ENCODE results near the gene RIN3. TPM values are rescaled to one million over a fixed set of nuclear protein-coding genes. Genes with fewer than 3 reads are reported as not detected.
A peak's percentile ranks its signal among the peaks of the same experiment; 100 is the strongest.

The RIN3 gene
- total RNA-seq, 1 donor, result 7.3 TPM

DNA sequence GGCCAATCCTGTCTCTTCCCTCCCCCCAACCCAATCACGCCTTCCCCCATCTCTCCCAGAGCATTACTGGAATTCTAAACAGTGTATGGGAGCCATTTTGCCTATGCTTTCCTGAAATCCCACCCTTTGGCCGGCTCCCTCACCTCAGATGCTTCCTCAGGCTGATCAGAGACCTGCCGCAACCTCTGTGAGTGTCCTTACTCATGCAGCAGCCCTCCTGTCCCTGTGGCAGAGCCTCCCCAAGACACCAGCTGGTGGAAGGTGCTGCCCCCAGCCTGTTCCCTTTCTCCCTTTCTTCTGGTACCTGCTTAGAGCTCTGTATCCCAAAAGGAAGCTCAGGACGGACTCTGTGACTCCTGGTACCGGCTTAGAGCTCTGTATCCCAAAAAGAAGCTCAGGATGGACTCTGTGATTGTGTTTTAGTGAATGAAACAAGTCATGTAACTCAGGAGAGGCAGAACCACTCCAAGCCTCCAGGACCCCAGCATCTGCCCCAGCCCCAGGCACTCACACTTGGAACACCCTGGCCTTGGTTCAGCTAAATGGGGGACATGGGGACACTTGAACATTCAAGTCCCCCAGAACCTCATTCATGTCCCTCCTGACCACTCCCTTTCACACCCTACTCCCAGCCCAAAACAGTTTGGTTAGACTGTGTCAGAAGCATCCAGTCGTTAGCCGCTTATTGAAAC lies 29.3 kb upstream of the RIN3 start:
- no peak overlapping the region for H3K4me3 ChIP-seq (ENCODE audit: low read depth, low read length)
- TF ChIP-seq, protein P1, sequence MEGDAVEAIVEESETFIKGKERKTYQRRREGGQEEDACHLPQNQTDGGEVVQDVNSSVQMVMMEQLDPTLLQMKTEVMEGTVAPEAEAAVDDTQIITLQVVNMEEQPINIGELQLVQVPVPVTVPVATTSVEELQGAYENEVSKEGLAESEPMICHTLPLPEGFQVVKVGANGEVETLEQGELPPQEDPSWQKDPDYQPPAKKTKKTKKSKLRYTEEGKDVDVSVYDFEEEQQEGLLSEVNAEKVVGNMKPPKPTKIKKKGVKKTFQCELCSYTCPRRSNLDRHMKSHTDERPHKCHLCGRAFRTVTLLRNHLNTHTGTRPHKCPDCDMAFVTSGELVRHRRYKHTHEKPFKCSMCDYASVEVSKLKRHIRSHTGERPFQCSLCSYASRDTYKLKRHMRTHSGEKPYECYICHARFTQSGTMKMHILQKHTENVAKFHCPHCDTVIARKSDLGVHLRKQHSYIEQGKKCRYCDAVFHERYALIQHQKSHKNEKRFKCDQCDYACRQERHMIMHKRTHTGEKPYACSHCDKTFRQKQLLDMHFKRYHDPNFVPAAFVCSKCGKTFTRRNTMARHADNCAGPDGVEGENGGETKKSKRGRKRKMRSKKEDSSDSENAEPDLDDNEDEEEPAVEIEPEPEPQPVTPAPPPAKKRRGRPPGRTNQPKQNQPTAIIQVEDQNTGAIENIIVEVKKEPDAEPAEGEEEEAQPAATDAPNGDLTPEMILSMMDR (IDR thresholded peaks at IDR 0.05; ENCODE audit: insufficient read depth, low read depth, low read length), result no peak
- DNase-seq (ENCODE audit: low read depth), result no peak

DNA sequence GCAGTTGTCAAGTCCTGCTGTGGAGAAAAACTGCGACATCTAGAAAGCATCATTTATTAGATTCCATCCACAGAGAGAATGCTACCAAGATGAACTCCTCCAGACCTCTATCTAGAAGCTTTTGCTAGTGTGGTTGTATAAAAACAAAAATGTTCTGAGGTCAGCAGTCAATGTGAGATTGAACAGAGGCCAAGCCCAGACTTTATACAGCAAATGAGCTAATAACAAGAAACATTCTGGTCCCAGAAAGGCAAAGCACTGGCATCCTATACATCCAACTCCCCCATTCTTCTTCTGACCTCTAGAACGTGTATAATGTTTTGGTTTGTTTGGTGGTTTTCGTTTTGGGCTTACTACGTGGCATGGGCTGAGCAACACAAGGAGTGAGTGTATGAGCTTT lies 26.7 kb upstream of the RIN3 start:
- DNase-seq (ENCODE audit: low read depth), result peak; percentile 81
- TF ChIP-seq, protein P1 (IDR thresholded peaks at IDR 0.05; ENCODE audit: insufficient read depth, low read depth, low read length), result no peak
- H3K4me3 ChIP-seq (ENCODE audit: low read depth, low read length), result no peak overlapping the region

DNA sequence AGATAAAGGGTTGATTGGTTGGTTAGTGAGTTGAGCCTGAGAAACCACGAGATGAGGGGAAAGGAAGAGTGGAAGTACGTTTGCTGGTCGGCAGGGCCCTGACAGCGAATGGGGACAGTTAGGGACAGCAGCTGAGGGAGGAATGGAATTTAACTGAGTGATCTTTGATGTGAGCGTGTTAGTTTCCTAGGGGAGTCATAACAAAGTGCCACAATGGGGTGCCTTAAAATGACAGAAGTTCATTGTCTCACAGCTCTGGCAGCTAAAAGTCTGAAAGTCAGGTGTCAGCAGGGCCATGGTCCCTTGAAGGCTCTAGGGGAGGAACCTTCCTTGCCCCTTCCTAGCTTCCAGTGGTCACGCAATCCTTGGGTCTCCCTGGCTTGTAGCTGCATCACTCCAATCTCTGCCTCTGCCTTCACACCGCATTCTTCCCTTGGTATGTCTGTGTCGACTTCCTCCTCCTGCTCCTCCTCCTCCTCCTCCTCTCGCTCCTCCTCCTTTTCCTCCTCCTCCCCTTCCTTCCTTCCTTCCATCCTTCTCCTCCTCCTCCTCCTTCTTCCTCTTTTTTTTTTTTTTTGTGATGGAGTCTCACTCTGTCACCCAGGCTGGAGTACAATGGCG lies 26.0 kb upstream of the RIN3 start:
- no peak for DNase-seq (ENCODE audit: low read depth)
- no peak overlapping the region for H3K4me3 ChIP-seq (ENCODE audit: low read depth, low read length)
- TF ChIP-seq, protein P1 (IDR thresholded peaks at IDR 0.05; ENCODE audit: insufficient read depth, low read depth, low read length), result no peak

DNA sequence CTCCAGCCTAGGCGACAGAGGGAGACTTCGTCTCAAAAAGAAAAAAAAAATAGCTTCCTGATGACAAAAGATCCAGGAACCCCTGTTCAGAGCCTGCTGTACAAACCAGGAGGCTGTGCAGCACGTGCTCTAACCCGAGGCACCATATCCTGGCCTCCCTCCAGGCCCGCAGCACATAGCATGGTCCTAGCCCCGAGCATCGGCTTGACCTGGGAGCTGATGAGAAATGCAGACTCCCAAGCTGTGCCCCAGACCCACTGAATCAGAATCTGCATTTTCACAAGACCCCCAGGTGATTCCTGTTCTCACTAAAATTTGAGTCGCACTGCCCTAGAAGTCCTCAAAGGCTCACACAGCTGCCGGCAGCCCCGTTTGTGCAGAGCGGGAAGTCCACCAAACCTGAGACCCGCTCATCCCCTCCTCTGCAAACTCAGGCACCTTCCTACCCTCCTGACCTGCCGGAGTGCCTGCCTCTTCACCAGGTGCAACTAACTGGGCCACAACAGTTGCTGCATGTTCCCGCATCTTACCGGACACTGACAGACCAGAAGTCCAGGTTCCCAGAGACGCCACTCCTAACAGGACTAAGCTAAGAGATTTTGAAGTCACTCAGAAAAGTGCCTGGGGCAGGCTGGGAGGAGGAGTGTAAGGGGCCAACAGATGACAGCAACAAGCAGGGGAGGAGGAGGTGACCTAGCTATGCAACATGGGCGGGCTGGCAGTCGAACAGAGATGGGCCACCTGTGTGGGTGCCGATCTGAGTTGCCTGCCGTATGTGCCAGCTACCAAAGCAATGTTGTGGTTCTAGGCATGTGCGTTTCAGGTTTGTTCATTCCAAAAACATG lies 24.0 kb upstream of the RIN3 start:
- no peak overlapping the region for H3K4me3 ChIP-seq (ENCODE audit: low read depth, low read length)
- TF ChIP-seq, protein P1 (IDR thresholded peaks at IDR 0.05; ENCODE audit: insufficient read depth, low read depth, low read length), result no peak
- DNase-seq (ENCODE audit: low read depth), result no peak

DNA sequence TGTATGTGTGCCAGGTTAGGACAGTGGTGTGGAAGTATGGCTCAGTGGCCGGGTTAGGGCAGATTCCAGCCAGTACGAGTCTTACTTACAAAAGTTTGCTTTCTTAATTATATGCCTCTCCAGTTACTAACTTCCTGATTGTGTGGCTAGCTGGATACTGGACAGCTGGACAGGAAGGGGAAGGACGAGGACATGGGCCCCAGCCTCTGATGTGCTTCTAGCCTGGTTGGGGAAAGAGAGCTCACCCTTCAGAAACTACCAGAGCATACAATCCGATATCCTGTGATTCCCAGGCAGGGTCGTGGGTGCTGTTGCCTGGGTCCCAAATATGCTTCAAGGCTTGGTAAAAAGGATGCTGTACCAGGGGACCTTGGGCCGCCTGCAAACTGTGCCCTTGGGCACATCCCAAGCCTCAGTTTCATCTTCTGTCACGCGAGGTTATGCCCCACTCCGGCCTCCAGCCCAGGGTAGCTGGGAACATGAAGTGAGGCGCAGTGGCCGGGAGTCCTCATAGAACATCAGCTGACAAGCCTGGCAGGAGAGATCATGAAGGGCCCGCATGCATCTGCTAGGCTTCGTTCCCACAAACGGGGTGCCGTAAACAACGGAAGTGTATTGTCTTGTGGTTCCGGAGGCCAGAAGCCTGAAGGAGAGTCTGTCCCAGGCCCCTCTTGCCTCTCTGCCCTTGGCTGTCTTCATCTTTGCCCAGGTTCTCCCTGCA lies 23.2 kb upstream of the RIN3 start:
- H3K4me3 ChIP-seq (ENCODE audit: low read depth, low read length), result no peak overlapping the region
- DNase-seq (ENCODE audit: low read depth), result no peak

DNA sequence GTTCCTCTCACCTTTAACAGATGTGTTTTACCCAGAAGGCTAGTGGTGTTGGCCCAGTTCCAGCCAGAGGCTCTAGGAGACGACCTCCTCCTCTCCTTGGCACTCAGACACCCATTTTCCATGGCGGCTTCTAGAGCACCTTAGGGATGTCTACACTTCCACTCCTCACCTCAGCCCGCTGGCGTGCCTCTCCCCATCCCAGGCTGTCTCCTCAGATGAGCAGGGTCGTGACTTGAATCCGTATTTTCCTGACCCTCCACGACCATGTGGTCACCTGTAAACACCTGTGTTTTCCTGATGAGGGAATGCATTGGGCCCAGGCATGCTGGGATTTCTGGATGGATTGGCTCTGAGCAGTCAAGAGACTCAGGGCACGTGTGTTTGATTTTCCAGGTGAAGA lies 21.8 kb upstream of the RIN3 start:
- H3K4me3 ChIP-seq (ENCODE audit: low read depth, low read length), result no peak overlapping the region
- DNase-seq (ENCODE audit: low read depth), result no peak
- TF ChIP-seq, protein P1 (IDR thresholded peaks at IDR 0.05; ENCODE audit: insufficient read depth, low read depth, low read length), result no peak

More for the DNA sequence above, 23.2 kb upstream of the RIN3 start:
- TF ChIP-seq, protein P1 (IDR thresholded peaks at IDR 0.05; ENCODE audit: insufficient read depth, low read depth, low read length), result no peak

All from fibroblast of villous mesenchyme (primary cell).